Endodermal cell (in vitro differentiated cells): ENCODE measurements around the gene IRF4. TPM values are rescaled to one million over a fixed set of nuclear protein-coding genes. Genes with fewer than 3 reads are reported as not detected.

Experiments used
- DNase-seq: peaks from one replicate; pipeline ENCODE4 v3.0.0-alpha.2; 2017
- H3K27ac ChIP-seq: 2 replicates; pipeline ENCODE4 v1.5.1; 2013; ENCODE audit warnings: mild to moderate bottlenecking, low read depth, low read length, moderate library complexity
- H3K27me3 ChIP-seq: 2 replicates; pipeline ENCODE4 v1.6.1; 2013; ENCODE audit warnings: mild to moderate bottlenecking, low read length, moderate library complexity; ENCODE audit not compliant: insufficient read depth, control insufficient read depth, poor library complexity, severe bottlenecking
- H3K36me3 ChIP-seq: 2 replicates; pipeline ENCODE4 v1.7.0; 2013; ENCODE audit warnings: mild to moderate bottlenecking, low read length, moderate library complexity; ENCODE audit not compliant: control insufficient read depth, insufficient read depth
- H3K4me1 ChIP-seq: one replicate; pipeline ENCODE4 v1.7.0; 2013; ENCODE audit warnings: low read length; ENCODE audit not compliant: control insufficient read depth, insufficient read depth
- H3K4me3 ChIP-seq: 2 replicates; pipeline ENCODE4 v1.5.1; 2013; ENCODE audit warnings: mild to moderate bottlenecking, low read length, moderate library complexity
- H3K9ac ChIP-seq: 2 replicates; pipeline ENCODE4 v1.6.1; 2013; ENCODE audit warnings: mild to moderate bottlenecking, low read length, moderate library complexity; ENCODE audit not compliant: poor library complexity, severe bottlenecking; ENCODE audit errors: extremely low read depth
- H3K9me3 ChIP-seq: 2 replicates; pipeline ENCODE4 v1.6.1; 2013; ENCODE audit warnings: mild to moderate bottlenecking, low read length, moderate library complexity; ENCODE audit not compliant: control insufficient read depth
- H3K27ac Mint-ChIP-seq: 2 replicates; pipeline ENCODE4 v1.8.0; 2020; ENCODE audit warnings: mixed read lengths
- H3K27me3 Mint-ChIP-seq: 2 replicates; pipeline ENCODE4 v1.8.0; 2021; ENCODE audit warnings: mild to moderate bottlenecking, mixed read lengths; ENCODE audit not compliant: insufficient read depth
- H3K36me3 Mint-ChIP-seq: 2 replicates; pipeline ENCODE4 v1.8.0; 2020; ENCODE audit warnings: low read depth, mixed read lengths
- H3K4me1 Mint-ChIP-seq: 2 replicates; pipeline ENCODE4 v1.8.0; 2020; ENCODE audit warnings: mixed read lengths
- H3K4me3 Mint-ChIP-seq: 2 replicates; pipeline ENCODE4 v1.8.0; 2020; ENCODE audit warnings: mild to moderate bottlenecking, moderate library complexity, mixed read lengths
- H3K9me3 Mint-ChIP-seq: 2 replicates; pipeline ENCODE4 v1.8.0; 2020; ENCODE audit warnings: mild to moderate bottlenecking, mixed read lengths
- CTCF ChIP-seq: fragments of 200-600 bp; sonication (generic); conservative IDR thresholded peaks from 2 replicates; pipeline ENCODE4 v1.5.0; 2021; ENCODE audit warnings: antibody characterized with exemption, mild to moderate bottlenecking
- WGBS, 2 experiments: methylation state at CpG; one replicate each; pipeline versions ENCODE4 v1.1.5 to v1.1.7; 2013; ENCODE audit warnings: missing lambda C conversion rate in 2 of 2, mixed read lengths in 1 of 2; ENCODE audit not compliant: insufficient coverage in 1 of 2, insufficient read length in 1 of 2; 5-methylcytosine and 5-hydroxymethylcytosine counted together
- total RNA-seq, 2 donors: library from RNA; stranded (reverse); fragmentation: NEBNext Ultra II Directional in 1 of 2; extraction: Animal tissue kit (Norgen Biotek cat#: 25700) in 1 of 2; gene quantifications; 2 replicates in 1 of 2; 3 replicates in 1 of 2; pipeline ENCODE4 v1.2.1, GENCODE V29; 2021

Gene IRF4
- total RNA-seq, 2 donors from 2014 or later = not detected

GRCh38 chr6:394641-395289 lies 3.2 kb downstream of the IRF4 start:
- Histone ChIP-seq H3K9me3 (no peaks in the 10 kb centered on the region), H3K27ac (no peak overlapping the region), H3K4me1 (no peaks in the 10 kb centered on the region), H3K27me3 (peaks cover 81% of the 10 kb centered on the region), H3K4me3 (no peak overlapping the region), H3K9ac (no peak overlapping the region), H3K36me3 (no peaks in the 10 kb centered on the region)
- whole genome bisulfite sequencing, 2 experiments = 94 to 97% methylated on average over 13 of the region's 13 CpGs
- no peaks in the 10 kb centered on the region for H3K36me3 Mint-ChIP-seq
- no peaks in the 10 kb centered on the region for H3K9me3 Mint-ChIP-seq
- TF ChIP-seq CTCF = no peak
- H3K4me1 Mint-ChIP-seq = peaks cover 5% of the 10 kb centered on the region
- no peak for DNase-seq
- H3K4me3 Mint-ChIP-seq = no peak overlapping the region
- no peak overlapping the region for H3K27ac Mint-ChIP-seq
- peaks cover 86% of the 10 kb centered on the region for H3K27me3 Mint-ChIP-seq

- H3K9ac ChIP-seq = no peak overlapping the region
- 95 to 97% methylated on average over 6 to 10 of the region's 10 CpGs for WGBS, 2 experiments
- no peak for DNase-seq
- H3K4me1 ChIP-seq = no peaks in the 10 kb centered on the region
- no peaks in the 10 kb centered on the region for H3K36me3 ChIP-seq
- Mint-ChIP-seq H3K9me3 (no peaks in the 10 kb centered on the region), H3K4me3 (no peak overlapping the region), H3K4me1 (peaks cover 5% of the 10 kb centered on the region), H3K27ac (no peak overlapping the region), H3K36me3 (no peaks in the 10 kb centered on the region), H3K27me3 (peaks cover 79% of the 10 kb centered on the region)
- no peak for TF ChIP-seq CTCF
- H3K27ac ChIP-seq = no peak overlapping the region
- H3K4me3 ChIP-seq = no peak overlapping the region
- H3K27me3 ChIP-seq = peaks cover 73% of the 10 kb centered on the region
- no peaks in the 10 kb centered on the region for H3K9me3 ChIP-seq
These were observed 4.0 kb downstream of the IRF4 start for GRCh38 chr6:395432-396125.

- H3K27me3 Mint-ChIP-seq = peaks cover 74% of the 10 kb centered on the region
These were observed 4.6 kb downstream of the IRF4 start for GRCh38 chr6:396126-396520.

More at GRCh38 chr6:396126-396520, 4.6 kb downstream of the IRF4 start:
- DNase-seq = no peak
- H3K4me3 ChIP-seq = no peak overlapping the region
- H3K4me1 ChIP-seq = no peaks in the 10 kb centered on the region
- H3K27ac ChIP-seq = no peak overlapping the region
- Mint-ChIP-seq H3K36me3 (no peaks in the 10 kb centered on the region), H3K27ac (no peak overlapping the region), H3K4me3 (no peak overlapping the region), H3K9me3 (no peaks in the 10 kb centered on the region), H3K4me1 (peaks cover 5% of the 10 kb centered on the region)
- TF ChIP-seq CTCF = no peak
- 93% methylated on average over 2 to 6 of the region's 6 CpGs for WGBS, 2 experiments
- H3K9me3 ChIP-seq = no peaks in the 10 kb centered on the region
- peaks cover 68% of the 10 kb centered on the region for H3K27me3 ChIP-seq
- no peak overlapping the region for H3K9ac ChIP-seq
- H3K36me3 ChIP-seq = no peaks in the 10 kb centered on the region
